HPDE6-E6E7 (cell line): Measurements from ENCODE around the gene RTN4RL2.

Experiments
- DNase-seq: peaks from one replicate; pipeline ENCODE4 v3.0.0; 2011; ENCODE audit warnings: missing footprints; ENCODE audit errors: extremely low spot score

Gene RTN4RL2

DNA sequence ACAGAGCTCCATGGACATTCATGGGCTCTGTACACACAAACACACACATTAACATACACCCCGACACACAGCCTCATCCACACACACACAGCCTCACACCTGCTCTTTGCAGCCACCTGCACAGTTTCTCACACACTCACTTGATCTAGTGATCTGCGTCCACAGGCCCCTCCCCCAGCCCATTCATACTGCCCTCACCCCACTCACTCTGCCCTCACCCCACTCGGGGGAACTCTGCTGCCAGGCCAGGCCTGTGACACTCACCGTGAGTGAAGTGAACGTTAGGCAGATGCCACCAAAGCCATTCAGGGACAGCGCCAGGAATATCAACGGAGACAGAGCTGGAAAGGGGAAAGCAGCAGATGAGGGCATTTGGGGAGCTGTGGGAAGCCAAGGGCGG lies 40.2 kb downstream of the RTN4RL2 start:
- no peak for DNase-seq

DNA sequence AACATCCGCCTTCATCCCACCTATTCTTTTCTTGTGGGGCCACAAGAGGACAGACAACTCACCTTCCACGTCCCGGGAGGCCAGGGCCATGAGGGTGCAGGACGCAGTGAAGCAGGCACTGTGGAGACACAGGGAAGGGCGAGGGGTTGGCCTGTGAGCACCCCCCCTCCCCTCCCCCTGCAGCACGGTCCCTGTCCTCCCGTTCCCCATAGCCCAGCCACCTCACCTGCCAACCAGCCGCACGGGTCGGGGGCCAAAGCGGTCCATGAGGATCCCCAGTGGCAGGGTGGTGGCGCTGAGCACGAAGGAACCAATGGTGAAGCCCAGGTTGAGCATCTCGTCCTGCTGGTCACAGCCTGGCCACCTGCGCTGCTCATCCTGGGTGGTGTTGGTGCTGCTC lies 40.6 kb downstream of the RTN4RL2 start:
- DNase-seq, result no peak

DNA sequence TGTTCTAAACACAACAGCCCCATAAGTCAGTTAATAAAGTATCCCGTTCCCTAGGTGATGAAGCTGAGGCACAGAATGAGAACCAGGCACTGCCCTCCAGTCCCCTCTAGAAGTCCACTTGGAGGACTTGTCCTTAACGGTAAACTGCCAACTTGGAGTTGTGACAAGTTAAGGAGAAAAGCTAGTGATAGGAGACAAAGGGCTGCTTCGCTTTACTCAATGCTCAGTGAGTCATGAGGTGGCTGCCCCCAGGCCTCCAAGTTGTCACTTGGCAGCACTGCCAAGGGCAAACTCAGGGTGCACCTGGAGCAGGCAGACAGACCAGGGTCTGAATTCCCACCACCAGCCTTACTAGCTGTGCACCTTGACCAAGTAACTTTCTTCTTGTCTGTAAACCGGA lies 41.6 kb downstream of the RTN4RL2 start:
- DNase-seq, result no peak

DNA sequence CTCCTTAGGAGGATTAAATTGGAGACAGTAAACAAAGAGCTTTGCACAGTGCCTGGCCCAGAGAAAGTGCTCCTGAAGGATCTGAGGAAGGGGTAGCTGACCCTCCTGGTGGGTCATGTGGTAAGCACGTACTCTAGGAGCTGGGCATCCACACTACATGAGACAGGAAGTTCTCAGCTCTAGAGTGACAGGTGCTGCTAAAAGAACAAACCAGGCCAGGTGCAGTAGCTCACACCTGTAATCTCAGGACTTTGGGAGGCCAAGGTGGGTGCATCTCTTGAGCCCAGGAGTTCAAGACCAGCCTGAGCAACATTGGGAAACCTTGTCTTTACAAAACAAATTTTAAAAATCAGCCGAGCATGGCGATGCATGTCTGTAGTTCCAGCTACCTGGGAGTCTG lies 42.0 kb downstream of the RTN4RL2 start:
- DNase-seq, result no peak

DNA sequence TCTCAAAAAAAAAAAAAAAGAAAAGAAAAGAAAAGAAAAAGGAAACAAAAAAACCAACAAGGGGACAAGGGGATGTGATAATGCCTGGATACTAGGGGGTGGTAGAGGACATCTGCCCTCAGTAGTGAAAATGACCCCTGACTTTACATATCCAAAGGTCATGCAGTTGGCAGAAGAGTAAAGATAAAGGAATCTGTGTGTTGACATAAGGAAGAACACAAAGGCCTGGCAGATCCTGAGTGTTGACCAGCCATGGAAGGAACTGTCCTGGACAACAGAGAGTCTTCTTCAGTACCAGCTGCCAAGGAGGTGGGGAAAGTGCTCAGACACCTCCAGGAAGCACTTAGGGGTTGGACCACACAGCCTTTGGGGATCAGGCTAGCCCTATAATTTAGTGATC lies 42.5 kb downstream of the RTN4RL2 start:
- DNase-seq, result no peak

DNA sequence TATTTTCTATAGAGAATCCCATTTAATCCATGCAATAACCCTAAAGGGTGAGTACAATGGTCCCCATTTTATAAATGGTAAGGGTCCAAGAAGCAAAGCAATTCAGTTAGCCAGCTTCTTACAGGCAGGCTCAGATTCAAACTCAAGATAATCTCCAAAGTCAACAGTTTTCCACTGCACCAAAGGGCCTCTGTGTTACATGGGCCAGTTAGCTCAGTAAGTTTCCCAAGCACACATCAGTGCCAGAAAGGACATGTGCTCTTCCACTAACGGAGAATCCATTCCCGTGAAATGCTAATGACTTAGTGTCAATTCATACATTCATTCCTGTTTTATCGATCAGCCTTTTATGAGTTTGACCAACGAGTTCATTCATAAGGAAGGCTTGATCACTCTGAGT lies 44.2 kb downstream of the RTN4RL2 start:
- no peak for DNase-seq

DNA sequence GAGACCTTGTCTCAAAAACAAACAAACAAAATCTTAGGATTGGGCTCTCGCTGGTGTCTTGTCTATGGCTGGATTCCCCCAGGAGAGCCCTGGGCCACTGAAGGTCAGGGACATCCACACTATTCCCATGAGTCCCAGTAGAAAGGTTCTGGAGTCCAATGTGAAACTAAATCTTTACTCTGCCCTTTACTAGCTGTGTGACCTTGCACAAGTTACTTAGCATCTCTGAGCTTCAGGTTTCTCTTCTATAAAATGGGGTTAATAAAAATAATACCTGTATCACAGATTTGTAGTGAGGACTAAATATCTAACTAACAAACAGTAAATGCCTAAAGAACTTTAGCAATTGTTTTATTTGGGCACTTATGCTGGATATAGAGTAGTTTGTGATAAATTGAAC lies 46.2 kb downstream of the RTN4RL2 start:
- DNase-seq, result no peak

DNA sequence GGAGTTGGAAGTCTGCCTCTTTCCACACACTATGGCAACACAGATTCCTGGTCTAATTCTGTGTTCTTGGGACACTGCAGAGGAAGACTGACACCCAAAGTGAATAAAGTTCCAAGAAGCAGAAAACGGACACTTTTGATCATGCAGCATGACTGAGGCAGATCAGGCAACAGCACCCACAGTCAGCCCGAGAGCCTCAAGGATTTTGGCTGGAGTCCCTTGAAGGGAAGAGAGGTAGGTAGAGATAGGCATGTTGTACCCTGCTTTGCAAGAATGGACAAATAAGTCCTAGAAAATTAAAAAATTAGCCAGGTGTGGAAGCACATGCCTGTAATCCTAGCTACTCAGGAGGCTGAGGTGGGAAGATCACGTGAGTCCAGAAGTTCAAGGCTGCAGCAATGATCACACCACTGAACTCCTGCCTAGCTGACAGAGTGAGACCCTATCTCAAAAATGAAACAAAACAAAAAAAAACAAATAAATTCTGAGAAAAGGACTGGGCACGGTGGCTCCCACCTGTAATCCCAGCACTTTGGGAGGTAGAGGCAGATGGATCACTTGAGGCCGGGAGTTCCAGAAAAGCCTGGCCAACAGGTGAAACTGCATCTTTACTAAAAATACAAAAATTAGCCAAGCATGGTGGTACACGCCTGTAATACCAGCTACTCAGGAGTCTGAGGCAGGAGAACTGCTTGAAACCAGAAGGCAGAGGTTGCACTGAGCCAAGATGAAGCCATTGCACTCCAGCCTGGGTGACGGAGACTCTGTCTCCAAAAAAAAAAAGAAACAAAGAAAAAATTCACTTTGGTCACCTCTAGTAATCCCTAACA lies 48.2 kb downstream of the RTN4RL2 start:
- DNase-seq, result no peak

DNA sequence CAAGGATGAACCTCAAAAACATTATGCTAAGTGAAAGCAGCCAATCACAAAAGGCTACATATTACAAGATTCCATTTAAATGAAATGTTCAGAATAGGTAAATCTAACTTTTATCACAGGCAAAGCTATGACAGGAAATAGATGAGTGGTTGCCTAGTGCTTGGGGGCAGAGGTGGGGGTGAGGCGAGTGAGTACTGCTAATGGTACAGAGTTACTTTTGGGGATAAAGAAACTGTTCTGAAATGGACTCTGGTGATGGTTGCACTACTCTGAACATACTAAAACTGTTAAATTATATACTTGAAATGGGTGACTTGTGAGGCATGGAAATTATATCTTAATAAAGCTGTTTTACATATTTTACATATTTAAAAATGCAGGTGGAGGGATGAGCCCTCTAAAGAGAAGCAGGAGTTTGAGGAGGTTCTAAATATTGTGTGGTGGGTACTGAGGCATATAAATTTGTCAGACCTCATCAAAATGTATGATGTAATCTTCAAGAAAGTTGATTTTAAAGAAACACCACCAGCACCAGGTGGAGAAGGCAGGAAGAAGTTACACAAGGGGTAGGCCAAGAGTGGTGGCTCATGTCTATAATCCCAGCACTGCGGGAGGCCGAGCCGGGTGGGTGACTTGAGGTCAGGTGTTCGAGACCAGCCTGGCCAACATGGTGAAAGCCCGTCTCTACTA lies 51.6 kb downstream of the RTN4RL2 start:
- DNase-seq, result no peak

DNA sequence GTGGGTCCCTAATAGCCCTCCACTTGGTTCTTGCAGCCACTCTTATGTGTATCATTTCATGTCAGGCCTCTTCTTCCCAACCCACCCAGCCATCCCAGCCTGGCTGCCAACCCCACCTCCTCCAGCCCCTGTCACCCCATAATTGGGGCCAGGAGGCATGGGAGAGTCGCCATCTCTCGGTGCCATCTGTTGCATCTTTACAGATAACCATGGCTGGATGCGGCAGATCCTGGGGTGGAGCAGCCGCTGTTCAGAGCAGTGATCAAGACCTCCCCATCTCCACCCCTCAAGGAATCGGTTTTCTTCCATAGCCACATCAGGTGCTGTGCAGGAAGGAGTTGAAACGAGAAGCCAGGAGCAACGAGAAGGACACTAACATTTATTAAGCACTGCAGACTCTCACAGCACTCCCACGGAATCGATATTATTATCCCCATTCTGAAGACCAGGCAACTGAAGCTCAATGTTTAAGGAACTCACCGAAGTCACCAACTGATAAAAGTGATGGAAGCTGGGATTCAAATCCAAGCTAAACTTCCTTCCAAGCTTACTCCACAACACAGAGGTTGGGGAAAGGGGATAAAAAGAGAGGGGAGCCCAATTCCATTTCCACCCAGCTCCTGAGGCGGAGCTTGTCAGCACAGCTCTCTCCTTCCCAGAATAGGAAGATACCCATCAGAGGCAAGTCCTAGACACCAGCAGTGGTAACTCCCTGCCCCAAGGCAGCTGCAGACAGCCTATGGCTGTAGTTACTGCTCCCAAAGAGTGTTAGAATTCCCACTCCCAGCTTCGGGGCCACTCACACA lies 52.5 kb downstream of the RTN4RL2 start:
- DNase-seq, result no peak

DNA sequence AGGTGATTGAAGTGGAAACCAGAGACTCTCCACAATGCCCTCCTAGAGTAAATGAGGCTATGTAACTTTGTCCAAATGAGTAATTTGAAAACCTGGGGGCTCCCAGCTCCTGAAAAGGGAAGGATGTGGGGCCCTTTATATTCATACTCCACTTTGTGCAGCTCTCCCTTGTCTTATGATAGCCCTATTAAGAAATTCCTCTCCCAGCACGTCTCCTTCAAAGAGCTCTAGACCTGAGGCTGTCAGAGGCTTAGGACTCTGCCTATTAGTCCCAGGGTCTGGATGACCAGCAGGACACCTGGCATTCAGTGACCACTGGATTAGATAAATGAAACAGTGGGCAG lies 53.1 kb downstream of the RTN4RL2 start:
- no peak for DNase-seq

DNA sequence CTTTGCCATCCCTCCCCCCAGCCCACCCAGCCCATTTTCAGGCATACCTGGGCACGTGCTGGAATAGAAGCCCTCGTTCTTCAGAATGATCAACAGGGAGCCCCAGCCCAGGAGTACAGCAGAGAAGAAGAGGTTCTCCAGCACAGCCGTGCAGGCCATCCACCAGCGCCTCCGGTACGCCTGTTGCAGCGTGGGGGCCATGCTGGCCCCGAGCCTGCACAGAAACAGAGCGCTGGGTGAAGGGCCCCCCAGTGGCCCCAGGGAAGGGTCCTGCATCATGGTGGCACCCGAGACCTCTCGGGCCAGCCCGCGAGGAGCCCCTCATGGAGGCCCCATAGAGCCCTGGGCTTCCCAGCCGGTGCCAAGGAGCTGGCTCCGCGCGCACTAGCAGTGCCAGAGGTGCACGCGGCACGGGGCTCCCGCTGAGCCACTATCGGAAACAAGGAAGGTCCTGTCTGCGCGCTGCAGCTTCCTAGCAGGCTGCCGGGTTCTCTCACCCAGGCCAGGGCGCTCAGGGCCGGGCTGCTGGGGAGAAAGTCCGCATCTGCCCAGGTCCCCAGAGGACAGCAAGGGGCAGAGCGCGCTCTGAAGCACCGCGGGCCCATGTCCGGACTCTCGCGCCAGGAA lies 53.7 kb downstream of the RTN4RL2 start:
- no peak for DNase-seq

DNA sequence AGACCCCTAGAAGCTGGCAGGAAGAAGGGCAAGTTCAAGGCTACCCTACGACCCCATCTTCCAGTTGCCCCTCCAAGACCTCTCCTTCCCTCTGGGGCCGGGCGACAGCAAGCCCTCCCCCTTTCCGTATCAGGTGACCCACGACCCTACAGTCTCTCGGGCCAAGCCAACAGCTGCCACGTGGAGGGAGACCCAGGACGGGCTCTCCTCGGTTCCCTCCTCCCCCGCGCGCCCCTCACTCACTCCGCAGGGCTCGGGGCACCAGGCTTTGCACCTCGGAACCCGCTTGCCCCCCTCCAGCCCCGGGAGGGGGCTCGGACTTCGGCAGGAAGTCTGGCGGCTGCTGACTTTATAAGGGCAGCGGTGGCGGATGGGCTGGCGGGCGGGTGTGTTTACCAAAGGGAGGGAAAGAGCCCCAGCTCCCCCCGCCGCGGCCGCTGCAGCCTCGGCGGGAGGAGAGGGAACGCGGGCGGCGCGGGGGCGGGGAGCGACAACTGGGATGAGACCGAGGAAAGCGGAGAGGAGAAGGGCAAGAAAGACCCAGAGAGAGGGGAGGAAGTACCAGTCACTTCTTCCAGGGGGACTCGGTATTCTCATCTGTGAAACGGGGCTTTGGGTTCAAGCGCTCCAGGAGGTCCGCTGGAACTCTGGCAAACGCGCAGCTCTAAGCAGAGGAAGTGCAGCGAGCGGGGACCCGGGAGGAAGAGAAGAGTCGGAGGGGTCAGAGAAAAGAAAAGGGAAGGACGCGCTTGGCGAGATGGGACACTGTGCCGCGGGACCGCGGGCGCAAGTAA lies 54.4 kb downstream of the RTN4RL2 start:
- DNase-seq, result no peak

DNA sequence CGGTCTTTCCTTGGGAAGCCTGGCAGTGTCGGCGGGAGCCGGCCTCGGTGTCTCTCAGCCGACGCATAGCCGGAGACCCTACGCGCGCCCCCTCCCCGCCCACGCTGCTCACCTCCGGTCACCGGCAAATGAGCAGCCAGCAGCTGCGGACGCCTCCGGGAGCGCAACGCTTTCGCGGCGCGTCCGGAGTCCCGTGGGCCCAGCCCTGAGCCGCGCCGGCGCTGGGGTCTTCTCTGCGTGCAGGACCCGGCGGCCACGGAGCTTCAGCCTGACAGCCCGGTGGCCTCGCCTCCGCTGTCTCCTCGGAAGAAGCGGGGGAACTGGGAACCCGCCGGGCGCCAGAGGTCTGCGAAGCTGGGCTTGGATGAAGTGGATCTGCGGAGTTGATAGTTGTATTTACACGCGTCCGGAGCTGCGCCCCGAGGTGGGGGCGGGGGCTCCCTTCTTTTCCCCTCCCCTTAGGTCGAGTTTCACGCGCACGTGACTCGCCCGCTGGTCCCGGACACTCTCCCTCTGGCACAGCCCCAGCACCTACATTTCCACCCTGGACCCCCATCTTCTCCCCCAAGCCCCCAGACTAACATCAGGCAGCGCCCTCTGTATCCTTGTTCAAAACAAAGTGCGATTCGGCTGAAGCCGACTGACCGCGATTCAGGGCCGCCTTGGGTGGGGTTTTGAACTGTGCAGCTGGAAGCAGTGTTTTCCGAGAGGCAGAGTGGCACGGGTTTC lies 55.2 kb downstream of the RTN4RL2 start, which contains the start of gene SLC43A1:
TSS of gene SLC43A1 (minus strand) at position 371 of the 729 bp plus-strand sequence. CDS start 1,591 bp downstream, outside the sequence.
- DNase-seq, result no peak

DNA sequence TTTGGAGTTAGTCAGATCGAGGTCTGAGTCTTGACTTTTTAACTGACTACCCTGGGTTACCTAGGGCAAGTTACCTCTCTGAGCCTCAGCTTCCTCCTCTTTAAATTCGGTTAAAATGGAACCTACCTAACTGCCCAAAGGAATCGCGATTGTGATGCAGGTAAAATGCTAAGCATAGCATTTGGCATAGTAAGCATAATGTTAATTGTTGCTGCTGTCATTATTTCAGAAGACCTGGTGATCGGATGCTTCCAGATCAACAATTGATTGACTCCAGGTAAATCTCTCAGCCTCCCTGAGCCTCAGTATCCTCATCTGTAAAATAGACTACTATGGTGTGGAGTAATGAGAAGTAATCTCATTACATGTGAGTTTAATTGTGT lies 55.7 kb downstream of the RTN4RL2 start:
- DNase-seq, result no peak

DNA sequence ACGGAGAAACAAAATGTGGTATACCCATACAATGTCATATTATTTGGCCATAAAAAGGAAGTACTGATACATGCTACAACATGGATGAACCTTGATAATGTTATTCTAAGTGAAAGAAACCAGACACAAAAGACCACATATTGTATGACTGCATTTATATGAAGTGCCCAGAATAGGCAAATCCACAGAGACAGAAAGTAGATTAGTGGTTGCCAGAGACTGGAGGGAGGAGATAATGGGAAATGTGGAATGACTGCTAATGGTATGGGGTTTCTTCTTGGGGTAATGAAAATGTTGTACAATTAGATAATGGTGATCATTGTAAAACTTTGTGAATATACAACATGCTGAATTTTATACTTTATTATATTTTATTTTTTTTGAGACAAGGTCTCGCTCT lies 60.8 kb downstream of the RTN4RL2 start:
- no peak for DNase-seq

DNA sequence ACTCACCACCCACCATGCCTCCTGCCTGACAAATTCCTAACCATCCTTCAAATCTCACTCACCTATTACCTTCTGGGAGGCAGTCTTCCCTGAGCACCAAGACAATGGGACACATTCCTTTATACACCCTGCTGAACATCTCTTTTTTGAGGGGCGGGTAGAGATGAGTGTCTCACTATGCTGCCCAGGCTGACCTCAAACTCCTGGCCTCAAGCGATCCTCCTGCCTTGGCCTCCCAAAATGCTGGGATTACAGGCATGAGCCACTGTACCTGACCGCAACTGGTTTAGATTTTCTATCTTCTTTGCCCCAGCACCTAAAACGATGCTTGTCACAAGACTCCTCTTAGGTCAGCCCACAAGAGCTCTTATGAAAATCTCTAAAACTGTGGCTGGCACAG lies 63.1 kb downstream of the RTN4RL2 start:
- no peak for DNase-seq
